ENCODE data around the gene KCNC1.

- no peak for TF ChIP-seq CTCF (IDR thresholded peaks at IDR 0.05)
- no peak for TF ChIP-seq ZFX (IDR thresholded peaks at IDR 0.05; ENCODE audit: borderline replicate concordance)
Measured at GRCh38 chr11:17750013-17750800, 15.6 kb downstream of the KCNC1 start.
